ENCODE data around the gene SLC24A4.

Gene SLC24A4

GRCh38 chr14:92471919-92472318 is 149.0 kb downstream of the SLC24A4 start:
- H3K27ac ChIP-seq = no peak overlapping the region
- no peak for TF ChIP-seq CTCF (conservative IDR thresholded peaks at IDR 0.05)

- no peak for TF ChIP-seq CTCF (conservative IDR thresholded peaks at IDR 0.05)
- no peak overlapping the region for H3K27ac ChIP-seq
These were observed 149.9 kb downstream of the SLC24A4 start for GRCh38 chr14:92472860-92473259.

- no peak for TF ChIP-seq CTCF (conservative IDR thresholded peaks at IDR 0.05)
- H3K27ac ChIP-seq = no peak overlapping the region
These were observed 150.4 kb downstream of the SLC24A4 start for GRCh38 chr14:92473261-92473968.

GRCh38 chr14:92473969-92474535 is 151.1 kb downstream of the SLC24A4 start:
- H3K27ac ChIP-seq = no peak overlapping the region
- no peak for TF ChIP-seq CTCF (conservative IDR thresholded peaks at IDR 0.05)

- H3K27ac ChIP-seq = no peak overlapping the region
- TF ChIP-seq CTCF (conservative IDR thresholded peaks at IDR 0.05) = no peak
These were observed 152.1 kb downstream of the SLC24A4 start for GRCh38 chr14:92475037-92475436.

GRCh38 chr14:92475451-92476187 is 152.7 kb downstream of the SLC24A4 start:
- no peak for TF ChIP-seq CTCF (conservative IDR thresholded peaks at IDR 0.05)
- H3K27ac ChIP-seq = no peak overlapping the region

GRCh38 chr14:92480856-92481255 is 157.9 kb downstream of the SLC24A4 start:
- TF ChIP-seq CTCF (conservative IDR thresholded peaks at IDR 0.05) = no peak
- no peak overlapping the region for H3K27ac ChIP-seq
